ENCODE measurements around the gene ATAD3C.
"Not testable (repeated sequence)": the region's sequence is repeated elsewhere in the genome, so short reads cannot be mapped to it uniquely, and the experiment has no call there.

The ATAD3C gene, protein sequence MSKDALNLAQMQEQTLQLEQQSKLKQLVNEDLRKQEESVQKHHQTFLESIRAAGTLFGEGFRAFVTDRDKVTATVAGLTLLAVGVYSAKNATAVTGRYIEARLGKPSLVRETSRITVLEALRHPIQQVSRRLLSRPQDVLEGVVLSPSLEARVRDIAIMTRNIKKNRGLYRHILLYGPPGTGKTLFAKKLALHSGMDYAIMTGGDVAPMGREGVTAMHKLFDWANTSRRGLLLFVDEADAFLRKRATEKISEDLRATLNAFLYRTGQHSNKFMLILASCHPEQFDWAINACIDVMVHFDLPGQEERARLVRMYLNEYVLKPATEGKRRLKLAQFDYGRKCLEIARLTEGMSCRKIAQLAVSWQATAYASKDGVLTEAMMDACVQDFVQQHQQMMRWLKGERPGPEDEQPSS
- 0 to 2.2 (median 0.04) reads per million in 17 experiments for total RNA-seq

DNA sequence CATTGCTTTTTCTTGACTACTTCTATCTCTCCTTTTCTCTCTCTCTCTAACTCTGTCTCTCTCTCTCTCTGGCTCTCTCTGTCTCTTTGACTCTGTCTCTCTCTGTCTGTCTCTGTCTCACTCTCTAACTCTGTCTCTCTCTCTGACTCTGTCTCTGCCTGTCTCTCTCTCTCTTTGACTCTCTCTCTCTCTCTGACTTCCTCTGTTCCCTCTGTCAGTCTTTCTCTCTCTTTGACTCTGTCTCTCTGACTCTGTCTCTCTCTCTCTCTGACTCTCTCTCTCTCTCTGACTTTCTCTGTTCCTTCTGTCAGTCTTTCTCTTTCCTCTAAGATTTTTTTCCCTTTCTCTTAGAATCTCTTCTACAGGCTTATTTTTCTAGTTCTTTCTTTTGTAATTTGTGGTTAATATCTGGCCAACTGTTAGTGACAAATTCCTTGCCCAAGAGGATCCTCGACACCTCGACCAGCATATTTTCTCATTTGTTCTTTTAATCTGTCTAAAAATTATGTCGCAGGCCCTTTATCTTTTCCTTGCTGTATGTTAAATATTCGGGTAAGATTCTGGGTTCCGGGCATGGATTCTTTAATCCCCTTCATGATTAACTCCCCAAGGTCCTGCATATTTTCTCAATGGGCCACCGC lies at the start of gene ATAD3C:
Gene ATAD3C (plus strand): TSS at position 591 of the 641 bp plus-strand sequence. CDS start 995 bp downstream, outside the sequence.
- DNase-seq, result no peak

DNA sequence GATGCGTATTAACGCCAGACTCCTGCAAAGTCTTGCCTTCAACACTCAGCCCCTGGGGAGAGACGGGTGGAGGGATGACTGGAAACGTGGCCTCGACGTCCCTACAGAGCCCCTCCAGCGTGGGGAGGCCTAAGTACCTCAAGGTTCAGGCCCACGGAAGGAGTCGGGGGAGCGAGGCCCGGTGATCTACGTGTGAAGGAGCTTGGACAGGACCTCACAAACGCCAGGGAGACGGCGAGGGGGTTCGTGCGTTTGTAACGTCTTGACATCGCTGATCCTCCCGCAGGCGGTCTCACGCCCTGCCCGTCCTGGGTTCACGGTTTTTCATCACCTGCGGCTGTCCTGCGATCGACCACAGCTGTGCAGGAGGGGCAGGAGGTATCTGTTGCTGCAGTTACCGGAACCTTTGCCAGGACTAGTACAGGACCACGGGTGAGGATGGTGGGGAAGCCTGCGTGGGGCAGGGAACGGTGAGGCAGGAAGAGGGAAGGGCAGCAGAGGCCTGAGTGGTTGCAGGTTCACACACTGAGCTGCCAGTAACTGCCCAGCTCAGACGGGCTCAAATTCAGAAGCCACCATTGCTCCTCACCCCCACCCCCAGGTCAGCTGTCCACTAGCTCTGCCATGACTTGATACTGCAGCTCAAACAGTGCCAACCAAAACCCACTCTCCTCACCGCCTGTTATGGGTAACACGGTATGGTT lies 49.5 kb upstream of the ATAD3C start:
- peak in 3 of 4 experiments; percentile 16 to 36 (median 25) for DNase-seq

DNA sequence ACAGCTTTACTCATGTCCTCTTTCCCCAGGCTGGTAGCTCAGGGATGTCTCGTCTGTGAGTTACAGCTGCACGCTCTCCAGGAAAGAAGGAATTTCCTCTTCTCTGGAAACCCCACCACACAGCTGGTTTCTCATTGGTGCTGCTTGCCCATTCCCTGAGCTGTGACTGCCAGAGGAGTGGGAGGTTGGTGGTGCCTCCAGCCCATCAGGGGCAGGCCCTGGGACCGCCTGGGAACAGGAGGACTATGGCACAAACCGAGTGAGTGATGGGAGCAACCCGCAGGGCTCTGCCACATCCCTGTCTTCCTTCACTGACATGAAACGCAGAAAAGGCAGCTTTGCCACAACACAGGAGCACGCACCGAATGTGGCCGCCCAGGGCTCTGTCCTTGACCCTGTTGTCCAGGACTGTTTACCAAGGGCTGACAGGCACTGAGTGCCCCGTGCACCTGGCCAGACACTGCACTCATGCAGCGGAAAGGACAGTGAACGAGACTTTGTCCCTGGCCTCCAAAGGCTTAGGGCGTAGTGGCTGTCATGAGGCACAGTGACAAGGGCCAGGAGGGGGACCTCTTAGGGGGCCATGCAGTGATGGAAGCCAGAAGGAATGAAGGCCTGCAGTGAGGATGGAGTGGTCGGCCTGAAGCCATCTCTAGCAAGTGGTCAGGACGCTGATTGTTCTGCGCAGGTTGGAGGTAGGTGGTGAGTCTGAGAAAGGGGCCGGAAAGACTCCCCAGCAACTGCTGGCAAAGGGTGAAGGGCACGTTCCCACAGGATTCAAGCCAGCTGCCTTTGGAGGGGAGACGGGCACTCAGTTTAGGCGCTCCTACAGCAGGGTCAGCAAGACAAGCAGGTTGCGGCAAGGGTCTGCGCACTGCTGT lies 48.7 kb upstream of the ATAD3C start:
- no peak for DNase-seq

DNA sequence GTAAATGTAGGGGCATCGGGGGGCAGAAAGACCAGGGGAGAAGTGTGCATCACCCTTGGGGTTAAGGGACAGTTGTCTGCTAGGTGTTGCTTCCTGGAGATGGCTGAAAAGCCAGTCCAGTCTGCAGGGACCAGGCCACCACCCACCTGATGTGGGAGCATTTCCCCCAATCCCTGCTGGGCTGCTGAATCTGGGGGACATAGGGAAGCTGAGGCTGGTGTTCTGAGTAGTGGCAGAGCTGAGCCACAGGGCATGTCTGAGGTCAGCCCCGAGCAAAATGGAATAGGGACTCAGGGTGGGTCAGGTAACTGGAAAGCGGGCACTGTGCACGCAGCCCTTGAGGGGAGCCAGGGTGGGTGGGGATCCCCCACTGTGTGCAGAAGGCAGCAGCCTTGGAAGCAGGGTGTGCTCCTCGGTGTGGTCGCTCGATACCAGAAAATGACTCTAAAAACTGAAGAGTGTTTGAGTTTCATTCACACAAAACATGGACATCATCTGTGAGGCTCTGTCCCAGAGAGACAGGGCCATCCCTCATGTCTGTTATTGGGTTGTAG lies 48.0 kb upstream of the ATAD3C start:
- DNase-seq, result no peak

DNA sequence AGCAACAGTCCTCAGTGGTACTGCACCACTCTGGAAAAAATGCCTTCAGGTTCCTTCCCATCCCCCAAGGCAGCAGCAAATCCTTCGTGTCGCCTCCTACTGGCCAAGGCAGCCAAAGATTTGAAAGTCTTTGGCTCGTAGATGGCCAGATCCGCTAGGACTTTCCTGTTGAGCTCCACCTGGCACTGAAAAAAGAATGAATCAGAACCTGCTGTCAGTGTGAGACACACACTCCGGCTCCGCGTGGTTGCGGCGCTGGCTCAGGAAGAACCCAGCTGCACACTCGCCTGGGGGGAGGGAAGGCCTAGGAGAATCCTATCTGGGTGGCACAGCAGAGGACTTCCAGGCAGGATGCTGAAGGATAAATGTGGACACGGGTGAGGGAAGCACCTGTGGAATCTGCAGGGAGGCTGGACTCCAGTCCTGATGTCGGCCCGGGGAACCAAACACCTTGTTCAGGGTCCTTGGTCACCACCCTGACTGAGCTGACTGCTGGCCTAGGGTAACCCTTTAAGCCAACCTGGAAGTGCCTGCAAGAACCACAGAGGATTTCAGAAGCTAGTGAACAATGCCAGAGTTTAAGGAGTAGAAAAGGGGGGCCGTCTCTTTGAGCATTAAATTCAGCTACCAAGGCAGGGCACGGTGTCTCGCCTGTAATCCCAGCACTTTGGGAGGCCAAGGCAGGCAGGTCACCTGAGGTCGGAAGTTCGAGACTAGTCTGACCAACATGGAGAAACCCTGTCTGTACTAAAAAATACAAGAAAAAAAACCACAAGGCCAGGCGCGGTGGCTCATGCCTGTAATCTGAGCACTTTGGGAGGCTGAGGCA lies 47.2 kb upstream of the ATAD3C start:
- DNase-seq, result peak; percentile 19 to 60 (median 54)

DNA sequence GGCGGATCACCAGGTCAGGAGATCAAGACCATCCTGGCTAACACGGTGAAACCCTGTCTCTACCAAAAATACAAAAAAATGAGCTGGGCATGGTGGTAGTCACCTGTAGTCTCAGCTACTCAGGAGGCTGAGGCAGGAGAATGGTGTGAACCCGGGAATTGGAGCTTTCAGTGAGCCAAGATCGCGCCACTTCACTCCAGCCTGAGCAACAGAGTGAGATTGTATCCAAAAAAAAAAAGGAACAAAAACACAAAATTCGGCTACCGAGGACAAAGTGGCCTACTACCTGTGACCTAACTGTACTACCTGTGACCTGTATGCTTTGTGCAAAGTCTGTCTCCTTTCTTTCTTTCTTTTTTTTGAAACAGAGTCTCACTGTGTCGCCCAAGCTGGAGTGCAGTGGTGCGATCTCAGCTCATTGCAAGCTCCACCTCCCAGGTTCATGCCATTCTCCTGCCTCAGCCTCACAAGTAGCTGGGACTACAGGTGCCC lies 46.5 kb upstream of the ATAD3C start:
- DNase-seq, result not testable (repeated sequence)

DNA sequence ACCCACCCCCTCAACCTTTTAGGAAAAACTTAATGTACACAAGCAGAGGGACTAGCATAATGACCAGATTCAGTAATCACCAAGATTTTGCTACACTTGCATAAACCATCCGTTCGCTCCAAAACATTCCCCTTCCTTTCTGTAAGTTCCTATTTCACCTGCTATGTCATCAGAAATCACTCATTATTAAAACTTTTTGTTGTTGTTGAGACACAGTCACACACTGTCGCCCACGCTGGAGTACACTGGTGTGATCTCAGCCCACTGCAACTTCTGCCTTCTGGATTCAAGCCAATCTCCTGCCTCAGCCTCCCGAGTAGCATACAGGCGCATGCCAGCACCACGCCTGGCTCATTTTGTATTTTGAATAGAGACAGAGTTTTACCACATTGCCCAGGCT lies 45.8 kb upstream of the ATAD3C start:
- peak; percentile 75 to 88 (median 84) for DNase-seq

DNA sequence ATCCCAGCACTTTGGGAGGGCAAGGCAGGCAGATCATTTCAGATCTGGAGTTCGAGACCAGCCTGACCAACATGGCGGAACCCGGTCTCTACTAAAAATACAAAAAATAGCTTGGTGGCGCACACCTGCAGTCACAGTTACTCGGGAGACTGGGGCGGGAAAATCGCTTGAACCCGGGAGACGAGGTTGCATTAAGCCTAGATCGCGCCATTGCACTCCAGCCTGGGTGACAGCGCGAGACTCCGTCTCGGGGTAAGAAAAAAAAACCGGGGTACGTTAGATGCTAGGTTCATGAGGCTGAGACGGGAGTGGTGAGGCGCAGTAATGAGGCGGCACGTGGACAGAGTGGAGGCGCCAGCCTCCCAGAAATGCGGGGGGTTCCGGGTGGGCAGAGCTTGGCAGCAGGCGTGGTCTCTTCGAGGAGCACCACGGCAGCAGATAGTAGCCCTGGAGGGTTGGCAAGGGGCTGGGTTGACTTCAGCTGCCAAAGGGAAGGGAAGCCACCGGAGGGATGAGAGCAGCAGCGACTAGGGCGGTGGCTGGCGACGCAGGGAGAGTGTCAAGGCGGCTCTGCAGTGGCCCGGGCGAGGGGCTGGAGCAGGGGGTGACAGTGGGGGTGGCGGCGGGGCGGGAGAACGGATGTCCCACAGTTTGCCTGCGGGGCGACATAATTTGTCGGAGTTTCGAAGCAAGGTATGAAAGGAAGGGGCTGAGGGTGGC lies 43.2 kb upstream of the ATAD3C start:
- peak in 1 of 4 experiments; percentile 7 for DNase-seq

DNA sequence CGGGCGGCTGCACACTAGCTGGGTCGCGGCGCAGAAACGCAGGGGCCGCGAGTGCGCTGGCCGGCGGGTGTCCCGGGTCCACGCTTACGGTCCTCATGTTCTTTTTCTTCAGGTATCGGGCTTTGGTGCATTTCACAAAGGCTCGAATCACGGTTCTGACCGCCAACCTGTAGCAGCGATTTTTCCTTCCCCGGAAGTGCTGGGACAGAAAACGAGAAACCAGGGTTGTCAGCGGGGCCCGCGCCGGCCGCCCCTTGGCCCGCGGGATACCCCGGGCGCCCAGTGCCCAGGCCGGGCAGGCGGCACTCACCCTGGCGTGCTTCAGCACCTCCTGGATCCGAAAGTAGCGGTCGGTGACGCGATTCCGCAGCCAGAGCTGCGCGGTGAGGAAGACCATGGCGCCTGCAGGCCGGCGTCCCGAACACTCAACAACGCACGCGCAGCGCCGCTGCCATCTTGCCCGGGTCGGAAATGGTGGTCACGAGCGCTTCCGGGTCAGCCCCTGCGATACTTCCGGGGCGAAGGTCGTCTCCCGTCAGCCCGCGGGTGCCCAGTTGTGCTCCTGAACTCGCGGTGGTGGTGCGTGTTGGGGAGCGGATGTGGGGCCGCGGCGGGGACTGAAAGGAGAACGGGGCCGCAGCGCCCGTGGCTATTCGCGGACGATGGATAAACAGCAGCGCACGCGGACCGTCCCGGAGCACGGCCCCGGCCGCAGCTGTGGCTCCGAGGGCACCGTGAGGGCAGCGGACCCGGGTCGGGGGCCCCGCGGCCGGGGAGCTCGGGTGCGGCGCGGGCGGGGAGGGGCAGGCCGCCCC lies 42.5 kb upstream of the ATAD3C start, which contains the start of gene MRPL20:
Gene MRPL20 (minus strand): TSS at position 473 of the 815 bp plus-strand sequence. CDS start 76 bp downstream, at position 397.
- DNase-seq, result peak; percentile 95 to 98 (median 97)

DNA sequence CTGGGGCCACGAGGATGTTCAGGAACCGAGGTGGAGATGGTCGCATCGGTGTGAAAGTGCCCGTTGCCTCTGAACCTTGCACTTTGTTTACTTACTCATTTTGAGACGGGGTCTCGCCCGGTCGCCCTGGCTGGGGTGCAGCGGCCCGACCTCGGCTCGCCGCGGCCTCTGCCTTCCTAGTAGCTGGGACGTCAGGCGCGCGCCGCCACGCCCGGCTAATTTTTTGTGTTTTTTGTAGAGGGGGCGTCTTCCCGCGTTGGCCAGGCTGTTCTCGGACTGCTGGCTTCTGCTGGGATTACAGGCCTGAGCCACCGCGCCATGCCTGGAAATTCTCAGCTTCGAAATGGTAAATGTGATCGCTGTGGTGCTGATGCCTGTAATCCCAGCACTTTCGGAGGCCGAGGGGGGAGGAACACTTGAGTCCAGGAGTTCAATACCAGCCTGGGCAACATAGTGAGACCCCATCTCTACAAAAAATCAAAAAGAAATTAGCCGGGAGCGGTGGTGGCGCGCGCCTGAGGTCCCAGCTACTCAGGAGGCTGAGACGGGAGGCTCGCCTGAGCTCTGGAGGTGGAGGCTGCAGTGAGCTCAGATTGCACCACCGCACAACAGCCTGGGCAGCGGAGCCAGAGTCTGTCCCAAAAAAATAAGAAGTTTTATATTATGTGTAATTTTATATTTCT lies 41.7 kb upstream of the ATAD3C start:
- peak; percentile 29 to 62 (median 43) for DNase-seq

DNA sequence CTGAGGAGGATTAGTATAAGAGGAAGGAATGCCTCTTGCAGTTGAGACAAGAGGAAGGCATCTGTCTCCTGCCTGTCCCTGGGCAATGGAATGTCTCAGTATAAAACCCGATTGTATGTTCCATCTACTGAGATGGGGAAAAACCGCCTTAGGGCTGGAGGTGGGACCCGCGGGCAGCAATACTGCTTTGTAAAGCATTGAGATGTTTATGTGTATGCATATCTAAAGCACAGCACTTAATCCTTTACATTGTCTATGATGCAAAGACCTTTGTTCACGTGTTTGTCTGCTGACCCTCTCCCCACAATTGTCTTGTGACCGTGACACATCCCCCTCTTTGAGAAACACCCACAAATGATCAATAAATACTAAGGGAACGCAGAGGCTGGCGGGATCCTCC lies 39.3 kb upstream of the ATAD3C start:
- DNase-seq, result not testable (repeated sequence)

DNA sequence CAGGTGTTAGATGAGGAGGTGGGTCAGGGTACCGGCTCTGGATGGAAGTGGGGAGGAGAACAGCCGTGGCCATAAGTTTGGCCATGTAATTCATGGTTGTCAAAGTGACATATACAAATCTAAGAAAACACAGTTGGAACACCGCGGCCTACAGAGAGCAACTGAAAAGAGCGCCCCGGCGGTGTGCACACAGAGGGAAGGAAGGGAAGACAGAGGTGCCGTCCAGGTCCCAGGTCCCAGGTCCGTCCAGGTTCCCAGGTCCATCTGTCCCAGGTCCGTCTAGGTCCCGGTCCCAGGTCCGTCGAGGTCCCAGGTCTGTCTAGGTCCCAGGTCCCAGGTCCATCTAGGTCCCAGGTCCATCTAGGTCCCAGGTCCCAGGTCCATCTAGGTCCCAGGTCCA lies 37.9 kb upstream of the ATAD3C start:
- no peak for DNase-seq

DNA sequence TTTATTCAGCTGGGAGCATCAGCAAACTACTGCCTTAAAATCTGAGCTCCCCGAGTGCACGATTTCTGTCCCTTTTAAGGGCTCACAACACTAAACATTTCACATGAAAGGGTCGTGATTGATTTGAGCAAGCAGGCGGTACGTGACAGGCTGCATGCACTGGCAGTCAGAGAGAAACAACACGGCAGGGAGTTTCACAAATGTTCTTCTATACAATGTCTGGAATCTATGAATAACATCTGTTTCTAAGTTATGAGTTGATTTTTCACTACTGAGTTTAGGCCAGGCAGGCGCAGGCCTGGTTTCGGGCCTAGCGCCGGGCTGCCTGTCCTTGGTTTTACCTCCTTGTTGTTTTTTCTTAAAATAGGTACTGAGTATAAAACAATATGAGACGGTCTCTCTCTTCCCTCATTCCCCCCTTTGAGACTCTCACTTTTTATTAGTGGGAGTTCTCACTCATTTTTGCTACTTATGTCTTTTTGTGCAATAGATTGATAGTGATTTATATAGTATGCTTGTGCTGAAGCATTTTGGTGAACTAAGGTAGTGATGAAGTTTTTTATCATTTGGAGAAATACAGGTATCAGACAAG lies 37.1 kb upstream of the ATAD3C start:
- DNase-seq, result not testable (repeated sequence)

DNA sequence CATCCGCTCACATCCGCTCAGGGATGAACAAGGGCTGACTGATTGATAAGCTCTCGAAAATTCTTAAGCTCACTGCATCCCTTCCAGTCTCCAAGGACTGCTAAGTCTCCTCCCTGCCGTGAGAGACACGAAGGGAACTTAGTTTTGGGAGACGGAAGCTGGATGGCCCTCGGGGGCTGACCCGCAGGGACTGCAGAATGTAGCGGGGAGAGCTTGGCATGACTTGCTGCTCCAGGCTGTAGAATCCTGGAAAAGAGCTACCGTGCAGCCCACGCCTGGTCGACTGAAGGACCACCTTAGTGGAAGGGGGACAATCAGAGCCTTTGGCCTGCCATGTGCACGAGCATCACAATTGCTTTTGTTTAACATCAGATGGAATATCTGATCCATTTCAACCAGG lies 33.7 kb upstream of the ATAD3C start:
- no peak for DNase-seq

DNA sequence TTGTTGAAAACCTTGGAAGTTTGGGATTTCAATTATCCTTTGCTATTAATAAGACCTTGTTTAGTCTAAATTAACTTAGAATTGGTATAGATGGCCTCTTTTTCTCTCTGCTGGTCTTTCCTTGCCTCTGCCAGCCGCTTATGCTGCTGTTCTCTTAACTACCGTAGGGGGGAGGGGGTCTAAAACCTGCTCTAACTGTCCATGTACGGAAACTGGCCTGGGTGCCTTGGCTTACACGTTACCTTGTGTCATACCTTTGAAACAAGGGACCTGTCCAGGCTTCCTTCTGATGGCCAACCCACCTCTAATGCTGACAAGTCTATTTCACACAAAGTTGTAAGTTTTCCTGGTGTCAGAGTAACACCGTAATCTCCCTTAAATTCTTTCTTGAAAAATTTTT lies 32.1 kb upstream of the ATAD3C start:
- not testable (repeated sequence) for DNase-seq

DNA sequence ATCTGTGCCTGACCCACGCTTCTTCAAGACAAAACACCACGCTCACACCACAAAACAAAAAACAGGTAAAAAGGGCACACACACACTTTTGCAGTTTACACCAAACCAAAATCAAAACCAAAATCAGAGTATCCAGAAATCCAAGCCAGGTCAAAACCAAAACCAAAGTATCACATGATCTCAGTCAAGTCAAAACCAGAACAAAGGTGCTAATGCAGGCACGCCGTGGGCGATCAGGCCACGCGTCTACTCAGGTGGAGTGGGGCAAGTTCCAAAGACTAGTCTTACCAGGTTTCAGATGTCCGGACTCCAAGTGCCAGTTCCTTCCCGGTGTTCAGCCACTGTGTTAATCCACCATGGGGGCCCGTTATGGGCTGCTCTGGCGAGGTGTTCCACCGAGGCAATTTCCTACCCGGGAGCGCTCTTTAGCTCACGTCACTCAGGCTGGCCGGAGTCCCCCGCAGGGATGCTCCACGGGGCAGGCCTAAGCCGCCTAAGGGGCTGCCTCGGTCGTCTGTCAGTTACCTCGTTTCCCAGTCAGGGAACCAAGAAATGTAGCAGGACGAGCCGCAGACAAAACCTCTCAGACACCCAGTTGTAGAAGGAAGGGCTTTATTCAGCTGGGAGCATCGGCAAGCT lies 31.5 kb upstream of the ATAD3C start:
- not testable (repeated sequence) for DNase-seq
